Thoracic aorta (tissue), 2 donors: Measurements from ENCODE around the gene PRKAR1A. TPM values are rescaled to one million over a fixed set of nuclear protein-coding genes. Genes with fewer than 3 reads are reported as not detected.
A peak's percentile ranks its signal among the peaks of the same experiment; 100 is the strongest.
"Not testable (repeated sequence)": the region's sequence is repeated elsewhere in the genome, so short reads cannot be mapped to it uniquely, and the experiment has no call there.

Source experiments
- ATAC-seq: fragments of 150-250 bp; one replicate; pipeline ENCODE4 v1.8.0; 2017; ENCODE audit warnings: low read depth; ENCODE audit not compliant: insufficient number of reproducible peaks, low FRiP score
- DNase-seq: peaks from one replicate; pipeline ENCODE4 v3.0.0-alpha.2; 2020; ENCODE audit warnings: low spot score
- H3K27ac ChIP-seq, 2 donors: fragments of 200-600 bp; sonication (generic); 1 replicate in 1 of 2; 2 replicates in 1 of 2; pipeline ENCODE4 v1.5.1; 2016; ENCODE audit warnings: mild to moderate bottlenecking in 2 of 2, moderate library complexity in 2 of 2
- H3K27me3 ChIP-seq: fragments of 200-600 bp; sonication (generic); replicated peaks from 2 replicates; pipeline ENCODE4 v1.6.0; 2016; ENCODE audit warnings: mild to moderate bottlenecking; ENCODE audit not compliant: insufficient read depth
- H3K36me3 ChIP-seq: fragments of 200-600 bp; sonication (generic); one replicate; pipeline ENCODE4 v1.5.1; 2016
- H3K4me1 ChIP-seq, 2 donors: fragments of 200-600 bp; sonication (generic); 1 replicate in 1 of 2; 2 replicates in 1 of 2; pipeline versions ENCODE4 v1.5.1 to v1.6.0; 2016; ENCODE audit warnings: low read depth in 2 of 2, mild to moderate bottlenecking in 1 of 2; ENCODE audit not compliant: control insufficient read depth in 1 of 2
- H3K4me3 ChIP-seq: fragments of 200-600 bp; sonication (generic); 2 replicates; pipeline ENCODE4 v1.5.1; 2016; ENCODE audit warnings: mild to moderate bottlenecking
- H3K9me3 ChIP-seq: fragments of 200-600 bp; sonication (generic); 2 replicates; pipeline ENCODE4 v1.5.1; 2016
- total RNA-seq, 2 donors: library from RNA; depleted of rRNA; stranded (reverse); fragments of >200 nt; gene quantifications; one replicate each; pipeline versions ENCODE4 v1.1.0 to v1.2.3, GENCODE V29; 2016
- TF ChIP-seq, protein P1 (sequence below): fragments of 200-600 bp; sonication (generic); IDR thresholded peaks from one replicate; pipeline ENCODE4 v1.5.1; 2019; ENCODE audit warnings: antibody characterized with exemption

The PRKAR1A gene
- total RNA-seq, 2 donors from 2014 or later = 345 to 412 TPM

GRCh38 chr17:68512960-68513474 is 787 bp downstream of the PRKAR1A start:
- ATAC-seq (no peak), DNase-seq (no peak)
- H3K4me1 ChIP-seq = peaks cover 18 to 27% of the 10 kb centered on the region in 2 donors

DNA sequence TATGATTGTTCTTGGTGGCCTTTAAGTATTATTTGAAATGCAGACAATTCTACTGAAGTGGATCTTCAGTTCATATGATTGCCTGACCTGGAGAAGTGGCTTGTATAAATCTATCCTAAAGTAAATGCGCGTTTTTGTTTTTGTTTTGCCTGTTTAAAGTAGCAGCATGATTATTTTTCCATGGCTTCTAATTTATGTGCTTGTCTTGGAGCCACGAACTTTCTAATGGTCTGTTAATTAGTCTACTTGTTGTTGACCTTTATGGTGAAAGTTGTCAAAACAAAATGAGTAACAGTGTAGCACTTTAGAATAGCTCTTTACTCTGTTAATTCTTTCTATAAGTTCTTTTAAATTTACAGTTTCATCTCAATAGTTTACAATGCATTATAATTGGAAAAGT is 1.7 kb downstream of the PRKAR1A start:
- no peaks in the 10 kb centered on the region for H3K27me3 ChIP-seq
- peaks cover 16% of the 10 kb centered on the region for H3K36me3 ChIP-seq
- peak overlapping the region in 1 of 2 donors; percentile 99 for H3K27ac ChIP-seq
- peak overlapping the region; percentile 98 for H3K4me3 ChIP-seq
- ATAC-seq (no peak), DNase-seq (no peak)
- H3K4me1 ChIP-seq = peaks cover 18 to 27% of the 10 kb centered on the region in 2 donors
- TF ChIP-seq, protein P1, sequence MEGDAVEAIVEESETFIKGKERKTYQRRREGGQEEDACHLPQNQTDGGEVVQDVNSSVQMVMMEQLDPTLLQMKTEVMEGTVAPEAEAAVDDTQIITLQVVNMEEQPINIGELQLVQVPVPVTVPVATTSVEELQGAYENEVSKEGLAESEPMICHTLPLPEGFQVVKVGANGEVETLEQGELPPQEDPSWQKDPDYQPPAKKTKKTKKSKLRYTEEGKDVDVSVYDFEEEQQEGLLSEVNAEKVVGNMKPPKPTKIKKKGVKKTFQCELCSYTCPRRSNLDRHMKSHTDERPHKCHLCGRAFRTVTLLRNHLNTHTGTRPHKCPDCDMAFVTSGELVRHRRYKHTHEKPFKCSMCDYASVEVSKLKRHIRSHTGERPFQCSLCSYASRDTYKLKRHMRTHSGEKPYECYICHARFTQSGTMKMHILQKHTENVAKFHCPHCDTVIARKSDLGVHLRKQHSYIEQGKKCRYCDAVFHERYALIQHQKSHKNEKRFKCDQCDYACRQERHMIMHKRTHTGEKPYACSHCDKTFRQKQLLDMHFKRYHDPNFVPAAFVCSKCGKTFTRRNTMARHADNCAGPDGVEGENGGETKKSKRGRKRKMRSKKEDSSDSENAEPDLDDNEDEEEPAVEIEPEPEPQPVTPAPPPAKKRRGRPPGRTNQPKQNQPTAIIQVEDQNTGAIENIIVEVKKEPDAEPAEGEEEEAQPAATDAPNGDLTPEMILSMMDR = no peak
- H3K9me3 ChIP-seq = no peaks in the 10 kb centered on the region

More at GRCh38 chr17:68512960-68513474, 787 bp downstream of the PRKAR1A start:
- Histone ChIP-seq H3K9me3 (no peaks in the 10 kb centered on the region), H3K27ac (peak overlapping the region; percentile 95 to 99), H3K27me3 (no peaks in the 10 kb centered on the region), H3K4me3 (peak overlapping the region; percentile 98), H3K36me3 (peaks cover 9% of the 10 kb centered on the region)
- TF ChIP-seq, protein P1 = no peak

DNA sequence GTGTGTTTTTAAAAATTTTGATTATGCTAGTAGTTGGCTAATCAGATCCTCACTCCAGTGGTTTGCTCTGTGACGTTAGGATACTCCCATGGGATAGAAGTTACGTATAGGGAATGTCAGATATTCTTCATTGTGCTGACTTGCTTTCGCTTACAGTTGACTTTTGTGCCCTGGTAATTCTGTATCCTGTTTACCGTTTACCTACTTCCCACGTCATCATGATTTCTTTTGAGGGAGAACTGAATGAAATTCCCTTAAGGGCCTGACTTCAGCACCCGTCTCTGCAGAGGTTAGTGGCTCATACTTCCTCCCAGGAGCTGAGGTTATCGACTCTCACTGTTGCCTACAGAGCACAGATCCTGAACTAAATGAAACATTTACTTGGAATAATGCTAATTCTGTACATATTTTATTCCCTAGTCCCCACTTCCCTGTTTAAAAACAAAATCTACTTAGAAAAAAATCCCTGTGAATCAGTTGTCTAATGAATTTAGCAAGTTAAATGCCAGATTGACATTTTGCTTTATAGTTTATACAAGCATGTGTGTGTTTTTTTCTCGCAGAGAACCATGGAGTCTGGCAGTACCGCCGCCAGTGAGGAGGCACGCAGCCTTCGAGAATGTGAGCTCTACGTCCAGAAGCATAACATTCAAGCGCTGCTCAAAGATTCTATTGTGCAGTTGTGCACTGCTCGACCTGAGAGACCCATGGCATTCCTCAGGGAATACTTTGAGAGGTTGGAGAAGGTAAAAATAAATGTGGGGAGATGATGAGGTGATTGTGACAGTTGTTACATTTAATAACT is 2.8 kb downstream of the PRKAR1A start:
- H3K4me3 ChIP-seq = peak overlapping the region; percentile 98
- H3K27ac ChIP-seq = peak overlapping the region; percentile 23 to 99
- H3K9me3 ChIP-seq = no peaks in the 10 kb centered on the region

GRCh38 chr17:68516732-68517131 is 4.5 kb downstream of the PRKAR1A start:
- DNase-seq (no peak), ATAC-seq (no peak)
- Histone ChIP-seq H3K9me3 (no peaks in the 10 kb centered on the region), H3K27ac (no peak overlapping the region), H3K4me1 (peaks cover 20 to 49% of the 10 kb centered on the region in 2 donors), H3K4me3 (no peak overlapping the region), H3K36me3 (peaks cover 19% of the 10 kb centered on the region), H3K27me3 (no peaks in the 10 kb centered on the region)
- TF ChIP-seq, protein P1 = no peak

More for the DNA sequence above, 2.8 kb downstream of the PRKAR1A start:
- peaks cover 19% of the 10 kb centered on the region for H3K36me3 ChIP-seq
- TF ChIP-seq, protein P1 = no peak
- ATAC-seq = no peak
- H3K4me1 ChIP-seq = peaks cover 20 to 36% of the 10 kb centered on the region in 2 donors
- H3K27me3 ChIP-seq = no peaks in the 10 kb centered on the region
- no peak for DNase-seq

DNA sequence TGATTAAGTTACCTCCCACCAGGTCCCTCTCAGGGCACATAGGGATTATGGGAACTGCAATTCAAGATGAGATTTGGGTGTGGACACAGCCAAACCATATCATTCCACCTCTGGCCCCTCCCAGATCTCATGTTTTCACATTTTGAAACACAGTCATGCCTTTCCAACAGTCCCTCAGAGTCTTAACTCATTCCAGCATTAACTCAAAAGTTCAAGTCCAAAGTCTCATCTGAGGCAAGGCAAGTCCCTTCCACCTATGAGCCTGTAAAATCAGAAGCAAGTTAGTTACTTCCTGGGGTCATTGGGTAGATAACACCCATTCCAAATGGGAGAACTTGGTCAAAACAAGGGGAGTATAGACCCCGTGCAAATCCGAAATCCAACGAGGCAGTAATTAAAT is 5.4 kb downstream of the PRKAR1A start:
- not testable (repeated sequence) for H3K9me3 ChIP-seq, H3K27ac ChIP-seq, H3K4me3 ChIP-seq, DNase-seq, ATAC-seq, H3K27me3 ChIP-seq
- H3K36me3 ChIP-seq = peaks cover 20% of the 10 kb centered on the region
- peaks cover 20 to 49% of the 10 kb centered on the region in 2 donors for H3K4me1 ChIP-seq
